Suprapubic skin (tissue), 4 donors: ENCODE results near the gene RGP1. TPM values are rescaled to one million over a fixed set of nuclear protein-coding genes. Genes with fewer than 3 reads are reported as not detected.

Experiments
- DNase-seq, 2 donors: peaks; one replicate each; pipeline ENCODE4 v3.0.0-alpha.2; 2019; ENCODE audit warnings: low spot score in 2 of 2
- H3K27ac ChIP-seq: fragments of 200-600 bp; sonication (generic); one replicate; pipeline ENCODE4 v1.5.1; 2019
- H3K27me3 ChIP-seq: fragments of 200-600 bp; sonication (generic); one replicate; pipeline ENCODE4 v1.5.1; 2019
- H3K36me3 ChIP-seq: fragments of 200-600 bp; sonication (generic); one replicate; pipeline ENCODE4 v1.5.1; 2019
- H3K4me1 ChIP-seq: fragments of 200-600 bp; sonication (generic); one replicate; pipeline ENCODE4 v1.5.1; 2019
- H3K4me3 ChIP-seq: fragments of 200-600 bp; sonication (generic); one replicate; pipeline ENCODE4 v1.5.1; 2019; ENCODE audit warnings: mild to moderate bottlenecking
- H3K9me3 ChIP-seq: fragments of 200-600 bp; sonication (generic); one replicate; pipeline ENCODE4 v1.5.1; 2019
- EP300 ChIP-seq: sonication (generic); formaldehyde crosslinking; IDR thresholded peaks from one replicate; pipeline ENCODE4 v1.6.1; 2017; ENCODE audit warnings: antibody characterized with exemption
- POLR2A ChIP-seq, 2 donors: fragments of 450-650 bp; IDR thresholded peaks; one replicate each; pipeline ENCODE4 v1.6.1; 2017; ENCODE audit warnings: antibody characterized with exemption in 2 of 2, mild to moderate bottlenecking in 2 of 2, moderate library complexity in 2 of 2
- POLR2AphosphoS5 ChIP-seq, 3 donors: sonication (generic); formaldehyde crosslinking; IDR thresholded peaks; one replicate each; pipeline ENCODE4 v1.6.1; 2017; ENCODE audit warnings: antibody characterized with exemption in 3 of 3
- whole genome bisulfite sequencing: methylation state at CpG from one replicate; pipeline ENCODE4 v1.1.5; 2018; 5-methylcytosine and 5-hydroxymethylcytosine counted together
- total RNA-seq, 4 donors: library from RNA; depleted of rRNA; stranded (reverse); fragments of >200 nt; gene quantifications; one replicate each; pipeline ENCODE4 v1.1.0, GENCODE V29; 2016
- TF ChIP-seq, protein P1 (sequence below), 2 donors: fragments of 200-600 bp in 1 of 2; fragments of 450-650 bp in 1 of 2; sonication (generic) in 1 of 2; IDR thresholded peaks; one replicate each; pipeline ENCODE4 v1.5.1; 2016 to 2019; ENCODE audit warnings: antibody characterized with exemption in 2 of 2, mild to moderate bottlenecking in 1 of 2, moderate library complexity in 1 of 2

RGP1 gene
- total RNA-seq, 4 donors from 2014 or later: 20.2 to 34.7 (median 27.7) TPM

DNA sequence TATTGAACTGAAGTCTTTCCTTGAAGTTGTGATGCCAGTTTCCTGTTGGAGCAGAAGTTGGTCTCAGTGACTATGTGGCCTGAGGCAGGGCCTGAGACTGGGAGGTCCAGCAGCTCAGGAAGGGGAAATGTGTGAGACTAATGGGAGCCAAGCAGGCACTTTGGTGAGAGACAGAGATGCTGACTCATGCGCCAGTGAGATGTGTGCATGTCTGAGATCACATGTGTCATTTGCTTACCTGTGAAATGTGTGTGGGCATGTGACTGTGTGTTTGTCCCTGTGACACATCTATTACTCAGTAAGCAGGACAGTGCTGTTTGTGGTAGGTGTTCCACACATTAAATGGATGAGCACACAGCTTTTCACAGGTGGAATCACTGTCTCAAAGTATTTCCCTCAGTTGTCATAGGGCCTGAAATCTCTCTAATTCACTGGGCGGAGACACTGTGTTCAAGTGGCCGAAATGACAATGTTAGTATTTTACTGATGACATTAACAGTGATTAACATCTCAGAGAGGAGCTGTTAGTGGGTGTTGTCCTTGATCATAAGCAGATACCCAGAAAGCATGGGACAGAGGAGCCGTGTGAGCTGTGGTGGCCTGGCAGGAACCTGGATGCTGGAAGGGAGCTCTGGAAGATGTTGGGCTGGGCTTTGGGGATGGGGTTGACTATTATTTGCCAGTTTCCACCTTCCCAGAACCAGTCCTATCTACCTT, 49.7 kb downstream of the RGP1 start:
- no peak for DNase-seq
- no peak overlapping the region for H3K4me3 ChIP-seq

DNA sequence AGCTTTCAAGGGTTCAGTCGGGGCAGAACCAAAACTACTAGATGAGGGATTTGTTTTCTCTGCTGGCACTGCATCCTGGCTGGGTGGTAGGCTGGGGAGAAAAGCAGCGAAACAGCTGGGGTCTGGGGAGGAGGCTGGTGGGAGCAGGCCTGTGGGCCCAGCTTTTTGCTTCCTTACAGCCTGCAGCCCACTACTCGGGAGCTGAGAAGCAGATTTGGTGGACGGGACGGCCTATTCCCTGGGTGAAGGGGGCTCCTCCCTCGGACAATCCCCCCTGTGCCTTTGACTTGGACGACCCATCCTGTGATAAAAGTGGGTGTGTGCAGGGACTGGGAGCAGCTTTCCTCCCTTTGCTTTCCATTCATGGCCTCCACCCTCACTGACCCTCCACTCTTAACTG, 51.4 kb downstream of the RGP1 start:
- Histone ChIP-seq H3K4me1 (no peaks in the 10 kb centered on the region), H3K9me3 (no peaks in the 10 kb centered on the region), H3K27me3 (no peaks in the 10 kb centered on the region), H3K4me3 (no peak overlapping the region), H3K27ac (no peak overlapping the region), H3K36me3 (peaks cover 23% of the 10 kb centered on the region)
- WGBS: 79% methylated on average over 7 of the region's 7 CpGs
- TF ChIP-seq POLR2A (IDR thresholded peaks at IDR 0.05): no peak
- TF ChIP-seq POLR2AphosphoS5 (IDR thresholded peaks at IDR 0.05): no peak
- DNase-seq: no peak

More for the DNA sequence above, 49.7 kb downstream of the RGP1 start:
- H3K27ac ChIP-seq: no peak overlapping the region
- 65% methylated on average over 4 of the region's 4 CpGs for WGBS
- H3K9me3 ChIP-seq: no peaks in the 10 kb centered on the region
- H3K4me1 ChIP-seq: no peaks in the 10 kb centered on the region
- H3K27me3 ChIP-seq: no peaks in the 10 kb centered on the region
- TF ChIP-seq POLR2AphosphoS5 (IDR thresholded peaks at IDR 0.05): no peak
- TF ChIP-seq POLR2A (IDR thresholded peaks at IDR 0.05): no peak
- no peak for TF ChIP-seq EP300
- TF ChIP-seq, protein P1, sequence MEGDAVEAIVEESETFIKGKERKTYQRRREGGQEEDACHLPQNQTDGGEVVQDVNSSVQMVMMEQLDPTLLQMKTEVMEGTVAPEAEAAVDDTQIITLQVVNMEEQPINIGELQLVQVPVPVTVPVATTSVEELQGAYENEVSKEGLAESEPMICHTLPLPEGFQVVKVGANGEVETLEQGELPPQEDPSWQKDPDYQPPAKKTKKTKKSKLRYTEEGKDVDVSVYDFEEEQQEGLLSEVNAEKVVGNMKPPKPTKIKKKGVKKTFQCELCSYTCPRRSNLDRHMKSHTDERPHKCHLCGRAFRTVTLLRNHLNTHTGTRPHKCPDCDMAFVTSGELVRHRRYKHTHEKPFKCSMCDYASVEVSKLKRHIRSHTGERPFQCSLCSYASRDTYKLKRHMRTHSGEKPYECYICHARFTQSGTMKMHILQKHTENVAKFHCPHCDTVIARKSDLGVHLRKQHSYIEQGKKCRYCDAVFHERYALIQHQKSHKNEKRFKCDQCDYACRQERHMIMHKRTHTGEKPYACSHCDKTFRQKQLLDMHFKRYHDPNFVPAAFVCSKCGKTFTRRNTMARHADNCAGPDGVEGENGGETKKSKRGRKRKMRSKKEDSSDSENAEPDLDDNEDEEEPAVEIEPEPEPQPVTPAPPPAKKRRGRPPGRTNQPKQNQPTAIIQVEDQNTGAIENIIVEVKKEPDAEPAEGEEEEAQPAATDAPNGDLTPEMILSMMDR (IDR thresholded peaks at IDR 0.05): no peak
- peaks cover 22% of the 10 kb centered on the region for H3K36me3 ChIP-seq

DNA sequence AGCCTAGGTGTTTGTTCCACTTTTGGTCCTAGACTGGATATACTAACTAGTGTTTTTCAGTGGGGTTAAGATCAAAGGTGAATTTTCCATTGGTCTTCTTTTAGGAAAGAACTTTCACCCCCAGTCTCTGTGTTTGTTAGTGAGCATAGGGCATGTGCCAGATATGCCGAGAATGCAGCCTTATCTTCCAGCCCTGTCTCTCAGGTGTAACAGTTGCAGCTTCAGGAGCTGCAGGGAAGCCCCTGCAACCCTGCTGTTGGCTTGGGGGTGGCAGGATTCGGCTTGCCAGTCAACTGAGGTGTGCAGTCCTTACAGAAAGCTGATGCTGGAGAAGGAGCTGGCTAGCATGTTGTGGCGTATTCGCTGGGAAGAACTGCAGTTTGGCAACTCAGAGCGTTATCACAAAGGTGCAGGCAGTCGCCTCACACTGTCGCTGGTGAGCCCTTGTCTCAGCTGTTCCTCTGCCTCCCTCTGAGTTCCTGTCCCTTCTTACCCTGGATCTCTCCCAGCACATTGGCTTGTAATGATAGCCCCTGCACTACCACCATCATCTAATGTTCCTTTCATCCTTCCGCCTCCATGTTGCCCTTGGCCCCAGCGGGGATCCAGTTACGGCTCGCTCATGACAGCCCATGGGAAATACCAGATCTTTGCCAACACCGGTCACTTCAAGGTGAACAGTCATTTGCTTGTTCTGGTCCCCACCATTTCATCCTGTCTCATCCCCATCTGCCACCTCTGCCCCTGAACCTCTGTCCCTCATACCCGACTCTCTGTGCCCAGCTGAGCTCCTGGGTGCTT, 52.4 kb downstream of the RGP1 start:
- DNase-seq: no peak
- Histone ChIP-seq H3K27me3 (no peaks in the 10 kb centered on the region), H3K4me3 (no peak overlapping the region), H3K4me1 (no peaks in the 10 kb centered on the region), H3K27ac (no peak overlapping the region), H3K36me3 (peaks cover 33% of the 10 kb centered on the region), H3K9me3 (no peaks in the 10 kb centered on the region)
- TF ChIP-seq, protein P1 (IDR thresholded peaks at IDR 0.05): no peak
- TF ChIP-seq EP300 (no peak), POLR2AphosphoS5 (IDR thresholded peaks at IDR 0.05) (no peak), POLR2A (IDR thresholded peaks at IDR 0.05) (no peak)
- 97% methylated on average over 13 of the region's 13 CpGs for WGBS

DNA sequence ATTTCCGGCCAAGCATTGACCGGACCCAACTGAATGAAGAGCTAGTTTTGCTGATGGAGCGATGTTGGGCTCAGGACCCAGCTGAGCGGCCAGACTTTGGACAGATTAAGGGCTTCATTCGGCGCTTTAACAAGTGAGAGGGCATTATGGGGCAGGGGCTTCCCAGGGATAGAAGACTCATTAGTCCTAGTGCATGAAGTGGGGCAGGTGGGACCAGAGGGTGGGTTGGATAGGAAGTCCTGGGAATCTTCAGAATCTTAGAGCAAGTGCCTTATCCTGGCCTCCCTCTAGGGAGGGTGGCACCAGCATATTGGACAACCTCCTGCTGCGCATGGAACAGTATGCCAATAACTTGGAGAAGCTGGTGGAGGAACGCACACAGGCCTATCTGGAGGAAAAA, 57.0 kb downstream of the RGP1 start:
- no peak overlapping the region for H3K27ac ChIP-seq
- H3K4me3 ChIP-seq: no peak overlapping the region
- no peaks in the 10 kb centered on the region for H3K9me3 ChIP-seq
- no peak for DNase-seq
- TF ChIP-seq, protein P1 (IDR thresholded peaks at IDR 0.05): no peak
- TF ChIP-seq POLR2A (IDR thresholded peaks at IDR 0.05) (no peak), POLR2AphosphoS5 (IDR thresholded peaks at IDR 0.05) (no peak), EP300 (no peak)
- no peaks in the 10 kb centered on the region for H3K27me3 ChIP-seq
- peaks cover 44% of the 10 kb centered on the region for H3K36me3 ChIP-seq
- H3K4me1 ChIP-seq: no peaks in the 10 kb centered on the region
- WGBS: 93% methylated on average over 8 of the region's 8 CpGs

Other genes with a start within 250 kb of the RGP1 start
- 10 to 100 TPM; 34.1 to 50.7 (median 46.5) TPM for gene TESK1, start 144.0 kb upstream of the RGP1 start, total RNA-seq
- 10 to 100 TPM in 1 of 4 donors, 1 to 10 TPM in 3; 1.9 to 16.7 (median 4.9) TPM for gene CD72, start 130.9 kb upstream of the RGP1 start, total RNA-seq
- 1 to 10 TPM in 1 of 4 donors, not detected in 3; 2.9 TPM for gene SIT1, start 98.4 kb upstream of the RGP1 start, total RNA-seq
- gene RMRP, start 91.3 kb upstream of the RGP1 start, total RNA-seq: over 10,000 TPM in 2 of 4 donors, 1,000 to 10,000 TPM in 2; 1,246 to 15,173 (median 11,383) TPM
- 10 to 100 TPM in 1 of 4 donors, 1 to 10 TPM in 3; 5.0 to 13.2 (median 9.6) TPM for gene CCDC107, start 91.0 kb upstream of the RGP1 start, total RNA-seq
- gene ARHGEF39, start 84.1 kb upstream of the RGP1 start, total RNA-seq: 10 to 100 TPM in 1 of 4 donors, 1 to 10 TPM in 1, under 1 TPM in 2; 0.34 to 11.3 (median 1.9) TPM
- 1 to 10 TPM in 3 of 4 donors, not detected in 1; 2.1 to 5.7 (median 2.8) TPM for gene CA9, start 75.4 kb upstream of the RGP1 start, total RNA-seq
- 100 to 1,000 TPM in 1 of 4 donors, 10 to 100 TPM in 3; 40.6 to 105 (median 56.7) TPM for gene TPM2, start 59.4 kb upstream of the RGP1 start, total RNA-seq
- gene TLN1, start 17.1 kb upstream of the RGP1 start, total RNA-seq: 100 to 1,000 TPM; 126 to 179 (median 152) TPM
- 10 to 100 TPM; 18.8 to 24.1 (median 23.1) TPM for gene CREB3, start 16.6 kb upstream of the RGP1 start, total RNA-seq
- gene GBA2, start 59 bp upstream of the RGP1 start, total RNA-seq: 100 to 1,000 TPM in 1 of 4 donors, 10 to 100 TPM in 3; 46.6 to 123 (median 73.5) TPM
- gene MSMP, start 5.0 kb downstream of the RGP1 start, total RNA-seq: not detected
- gene NPR2, start 42.3 kb downstream of the RGP1 start, total RNA-seq: 10 to 100 TPM in 3 of 4 donors, 1 to 10 TPM in 1; 8.4 to 26.1 (median 18.2) TPM
- gene SPAG8, start 63.0 kb downstream of the RGP1 start, total RNA-seq: under 1 TPM in 3 of 4 donors, not detected in 1; 0.47 to 0.53 (median 0.52) TPM
- 10 to 100 TPM in 3 of 4 donors, 1 to 10 TPM in 1; 9.5 to 34.9 (median 25.3) TPM for gene HINT2, start 65.8 kb downstream of the RGP1 start, total RNA-seq
- not detected for gene FAM221B, start 79.4 kb downstream of the RGP1 start, total RNA-seq
- gene TMEM8B, start 79.9 kb downstream of the RGP1 start, total RNA-seq: 10 to 100 TPM in 1 of 4 donors, 1 to 10 TPM in 3; 5.0 to 11.7 (median 8.0) TPM
- gene OR13J1, start 121.1 kb downstream of the RGP1 start, total RNA-seq: not detected
- gene HRCT1, start 156.9 kb downstream of the RGP1 start, total RNA-seq: 1 to 10 TPM; 1.2 to 5.8 (median 2.9) TPM
- gene SPAAR, start 160.2 kb downstream of the RGP1 start, total RNA-seq: 1 to 10 TPM in 2 of 4 donors, under 1 TPM in 1, not detected in 1; 0.49 to 1.3 (median 1.1) TPM
- gene OR2S2, start 208.9 kb downstream of the RGP1 start, total RNA-seq: not detected